ENCODE data around the gene CLDN9.

CLDN9 gene

DNA sequence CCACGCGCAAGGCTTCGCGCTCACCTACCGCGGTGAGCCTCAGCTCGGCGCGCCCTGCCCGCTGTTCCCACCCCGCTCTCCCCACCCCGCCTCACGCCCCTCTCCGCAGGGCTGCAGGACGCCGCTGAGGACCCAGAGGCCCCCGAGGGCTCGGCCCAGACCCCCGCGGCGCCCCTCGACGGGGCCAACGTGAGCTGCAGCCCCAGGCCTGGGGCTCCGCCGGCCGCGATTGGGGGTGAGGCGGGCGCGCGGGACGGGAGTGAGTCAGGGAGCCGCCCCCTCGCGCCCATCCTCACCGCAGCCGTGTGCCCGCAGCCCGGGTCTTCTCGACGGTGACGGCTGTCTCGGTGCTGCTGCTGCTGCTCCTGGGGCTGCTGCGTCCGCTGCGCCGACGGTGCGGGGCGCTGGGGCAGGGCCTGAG, 45.5 kb upstream of the CLDN9 start:
- no peak for DNase-seq (ENCODE audit: extremely low read depth, low read depth)
- TF ChIP-seq, protein P1, sequence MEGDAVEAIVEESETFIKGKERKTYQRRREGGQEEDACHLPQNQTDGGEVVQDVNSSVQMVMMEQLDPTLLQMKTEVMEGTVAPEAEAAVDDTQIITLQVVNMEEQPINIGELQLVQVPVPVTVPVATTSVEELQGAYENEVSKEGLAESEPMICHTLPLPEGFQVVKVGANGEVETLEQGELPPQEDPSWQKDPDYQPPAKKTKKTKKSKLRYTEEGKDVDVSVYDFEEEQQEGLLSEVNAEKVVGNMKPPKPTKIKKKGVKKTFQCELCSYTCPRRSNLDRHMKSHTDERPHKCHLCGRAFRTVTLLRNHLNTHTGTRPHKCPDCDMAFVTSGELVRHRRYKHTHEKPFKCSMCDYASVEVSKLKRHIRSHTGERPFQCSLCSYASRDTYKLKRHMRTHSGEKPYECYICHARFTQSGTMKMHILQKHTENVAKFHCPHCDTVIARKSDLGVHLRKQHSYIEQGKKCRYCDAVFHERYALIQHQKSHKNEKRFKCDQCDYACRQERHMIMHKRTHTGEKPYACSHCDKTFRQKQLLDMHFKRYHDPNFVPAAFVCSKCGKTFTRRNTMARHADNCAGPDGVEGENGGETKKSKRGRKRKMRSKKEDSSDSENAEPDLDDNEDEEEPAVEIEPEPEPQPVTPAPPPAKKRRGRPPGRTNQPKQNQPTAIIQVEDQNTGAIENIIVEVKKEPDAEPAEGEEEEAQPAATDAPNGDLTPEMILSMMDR (IDR thresholded peaks at IDR 0.05; ENCODE audit: low read depth, low read length): no peak

- no peak for DNase-seq (ENCODE audit: extremely low read depth, low read depth)
- TF ChIP-seq, protein P1 (IDR thresholded peaks at IDR 0.05; ENCODE audit: low read depth, low read length): no peak
Measured at GRCh38 chr16:2967721-2968161, 45.0 kb upstream of the CLDN9 start.

- DNase-seq (ENCODE audit: extremely low read depth, low read depth): no peak
- TF ChIP-seq, protein P1 (IDR thresholded peaks at IDR 0.05; ENCODE audit: low read depth, low read length): no peak
Measured at GRCh38 chr16:2968368-2968737, 44.4 kb upstream of the CLDN9 start.

DNA sequence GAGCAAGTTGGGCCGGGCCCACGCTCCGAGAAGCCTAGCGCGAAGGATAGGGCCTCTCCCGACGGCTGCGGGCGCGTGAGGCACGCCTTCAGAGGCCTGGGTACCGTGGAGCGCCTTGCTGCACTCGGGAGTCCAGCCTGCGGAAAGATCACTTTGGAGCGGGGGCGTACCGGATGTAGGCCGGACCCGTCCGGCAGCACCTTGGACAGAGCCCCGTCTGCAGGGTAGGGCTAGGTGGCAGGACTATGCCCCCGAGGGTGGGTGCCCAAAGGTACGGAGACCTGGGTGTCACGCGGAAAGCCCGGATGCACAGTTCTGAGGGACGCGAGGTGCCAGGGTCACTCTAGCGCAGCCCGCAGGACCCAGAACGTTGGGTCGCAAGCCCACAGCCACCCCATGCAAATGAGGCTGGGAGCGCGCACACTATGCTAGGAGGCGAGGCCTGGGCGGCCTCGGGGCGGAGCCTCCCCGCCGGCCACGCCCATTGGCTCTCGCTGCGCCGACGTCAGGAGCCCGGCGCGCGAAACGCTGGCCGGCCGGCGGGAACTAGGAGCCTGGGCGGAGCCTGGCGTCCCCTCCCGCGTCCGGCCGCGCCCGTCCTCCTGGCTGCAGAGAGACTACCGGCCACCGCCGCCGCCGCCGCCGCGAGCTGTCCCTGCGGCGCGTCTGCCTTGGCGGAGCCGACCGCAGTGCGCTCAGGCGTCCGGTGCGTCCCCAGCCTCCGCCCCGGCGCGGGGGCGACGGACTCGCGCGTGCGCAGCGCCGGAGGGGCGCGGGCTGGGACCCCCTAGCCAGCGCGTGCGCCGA, 43.8 kb upstream of the CLDN9 start, which contains the start of gene PAQR4:
Gene PAQR4, plus strand, starts transcription at position 611 of the 807 bp plus-strand sequence. CDS start 327 bp downstream, outside the sequence.
- DNase-seq (ENCODE audit: extremely low read depth, low read depth): peak; percentile 44
- TF ChIP-seq, protein P1 (IDR thresholded peaks at IDR 0.05; ENCODE audit: low read depth, low read length): no peak

DNA sequence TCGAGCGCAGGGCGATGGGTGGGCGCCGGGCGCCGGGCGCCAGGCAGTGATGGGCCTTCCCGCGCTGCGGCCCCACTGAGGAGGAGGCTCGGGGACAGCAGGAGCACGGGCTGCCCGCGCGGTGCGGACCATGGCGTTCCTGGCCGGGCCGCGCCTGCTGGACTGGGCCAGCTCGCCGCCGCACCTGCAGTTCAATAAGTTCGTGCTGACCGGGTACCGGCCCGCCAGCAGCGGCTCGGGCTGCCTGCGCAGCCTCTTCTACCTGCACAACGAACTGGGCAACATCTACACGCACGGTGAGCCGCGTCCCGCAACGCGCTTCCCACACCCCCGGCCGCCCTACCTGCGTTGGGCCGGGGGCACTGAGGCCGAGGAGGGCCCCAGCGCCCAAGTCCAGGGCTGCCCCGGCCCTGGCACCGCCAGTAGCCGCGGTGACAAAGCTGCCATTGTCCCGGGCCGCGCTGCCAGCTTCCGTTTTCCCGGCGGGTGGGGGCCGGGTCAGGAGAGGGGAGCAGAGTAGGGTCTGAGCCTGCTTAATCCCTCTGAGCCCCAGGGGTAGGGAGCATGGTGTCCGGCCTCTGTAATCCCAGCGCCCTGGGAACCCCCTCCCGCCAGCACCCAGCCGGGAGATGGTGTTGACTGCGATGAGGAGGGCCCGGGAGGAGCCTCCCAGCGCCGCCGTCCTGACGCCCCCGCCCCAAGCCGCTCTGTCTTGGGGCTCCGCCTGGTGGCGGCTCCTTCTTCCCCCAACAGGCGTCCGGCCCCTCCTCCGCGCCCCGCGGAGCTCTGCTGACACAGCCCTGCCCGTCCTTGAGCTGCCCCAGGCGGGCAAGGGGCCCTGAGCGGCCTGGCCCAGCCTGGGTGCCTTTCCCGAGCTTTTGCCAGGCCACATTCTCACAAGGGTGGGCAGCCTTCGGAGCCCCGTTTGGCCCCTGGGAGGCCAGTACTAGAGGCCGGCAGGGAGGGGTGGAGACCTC, 42.9 kb upstream of the CLDN9 start:
- DNase-seq (ENCODE audit: extremely low read depth, low read depth): no peak
- TF ChIP-seq, protein P1 (IDR thresholded peaks at IDR 0.05; ENCODE audit: low read depth, low read length): peak; percentile 44

DNA sequence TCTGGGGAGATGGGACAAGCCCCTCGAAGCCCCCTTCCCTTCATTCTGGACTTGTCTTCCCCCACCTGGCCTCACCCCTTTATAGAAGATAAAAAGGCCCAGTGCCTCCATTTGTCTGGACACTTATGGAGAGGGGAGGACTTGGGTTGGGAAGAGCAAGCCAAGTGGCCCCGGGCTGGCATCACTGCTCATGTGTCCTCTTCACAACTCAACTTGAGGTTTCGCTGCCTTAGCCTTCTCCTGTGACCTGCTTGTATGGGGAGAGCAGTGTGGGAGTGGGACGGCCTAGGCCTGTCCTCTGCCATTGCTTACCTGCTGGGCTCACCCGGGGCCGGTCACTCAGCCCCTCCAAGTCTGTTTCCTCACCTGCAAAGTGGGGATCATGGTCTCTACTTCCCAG, 42.2 kb upstream of the CLDN9 start:
- TF ChIP-seq, protein P1 (IDR thresholded peaks at IDR 0.05; ENCODE audit: low read depth, low read length): no peak
- no peak for DNase-seq (ENCODE audit: extremely low read depth, low read depth)

Data from AG09319 (cell line).